ENCODE results near the gene DYRK2. TPM values are rescaled to one million over a fixed set of nuclear protein-coding genes. Genes with fewer than 3 reads are reported as not detected.

DYRK2 gene
- total and polyA plus RNA-seq, 2 experiments from 2014 or later, result 7.1 to 34.1 TPM

GRCh38 chr12:67621926-67622325, 26.6 kb upstream of the DYRK2 start:
- H3K4me1 ChIP-seq (ENCODE audit: insufficient read depth), result no peaks in the 10 kb centered on the region
- no peaks in the 10 kb centered on the region for H3F3A ChIP-seq (replicated peaks; ENCODE audit: low read depth)

More at GRCh38 chr12:67621926-67622325, 26.6 kb upstream of the DYRK2 start:
- no peaks in the 10 kb centered on the region for H3K9me3 Mint-ChIP-seq
- no peaks in the 10 kb centered on the region for H3K27me3 ChIP-seq (ENCODE audit: insufficient read depth)
- TF ChIP-seq EZH2 (IDR thresholded peaks at IDR 0.05; ENCODE audit: low read depth, unreplicated experiment), result no peak
- TF ChIP-seq ZNF114 (CRISPR knock-in tag; IDR thresholded peaks at IDR 0.05), result no peak
- TF ChIP-seq CREB1 (CRISPR knock-in tag; IDR thresholded peaks at IDR 0.05; ENCODE audit: low read depth), result no peak
- no peak for TF ChIP-seq CTCF (conservative IDR thresholded peaks at IDR 0.05; ENCODE audit: low read depth in 2 of 2)
- TF ChIP-seq NANOG (IDR thresholded peaks at IDR 0.05; ENCODE audit: borderline replicate concordance), result no peak
- TF ChIP-seq POLR2AphosphoS5 (IDR thresholded peaks at IDR 0.05; ENCODE audit: low read depth), result no peak
- no peak for TF ChIP-seq STAT1 (IDR thresholded peaks at IDR 0.05; ENCODE audit: unreplicated experiment)
- no peak for TF ChIP-seq EZH2phosphoT487 (IDR thresholded peaks at IDR 0.05; ENCODE audit: unreplicated experiment)
- TF ChIP-seq REST (IDR thresholded peaks at IDR 0.05; ENCODE audit: unreplicated experiment), result no peak
- no peak for TF ChIP-seq JUNB (IDR thresholded peaks at IDR 0.05; ENCODE audit: unreplicated experiment)
- no peak for TF ChIP-seq ETS1 (IDR thresholded peaks at IDR 0.05)
- TF ChIP-seq ZNF462 (CRISPR knock-in tag; IDR thresholded peaks at IDR 0.05), result no peak
- no peak overlapping the region for H3K4me2 ChIP-seq
- H4K20me1 ChIP-seq (replicated peaks; ENCODE audit: insufficient read depth), result no peaks in the 10 kb centered on the region
- H3K4me3 ChIP-seq, result no peak overlapping the region
- no peaks in the 10 kb centered on the region for H3K36me3 Mint-ChIP-seq (ENCODE audit: low read depth)
- H3K27ac Mint-ChIP-seq, result no peak overlapping the region
- DNase-seq (ENCODE audit: low spot score), result no peak
- ATAC-seq, result no peak
- H3K4me3 Mint-ChIP-seq, result no peak overlapping the region
- H3K9me2 ChIP-seq (ENCODE audit: insufficient read depth), result 0 out of 2 replicates have a peak, but pooled peaks cover 14% of the 10 kb centered on the region
- peak overlapping the region; percentile 90 for H2AFZ ChIP-seq
- no peaks in the 10 kb centered on the region for H3K36me3 ChIP-seq (ENCODE audit: insufficient read depth)
- H3K4me1 Mint-ChIP-seq, result peaks cover 7% of the 10 kb centered on the region; the same call in 2 of the 3 replicates
- H3K27ac ChIP-seq (ENCODE audit: low read depth), result no peak overlapping the region
- H3K27me3 Mint-ChIP-seq (ENCODE audit: insufficient read depth, low read depth, poor library complexity), result no peaks in the 10 kb centered on the region
- no peaks in the 10 kb centered on the region for H3K79me2 ChIP-seq (replicated peaks; ENCODE audit: insufficient read depth)

Data from GM23338 (cell line).